Measurements from ENCODE around the gene TIMP3.

GRCh38 chr22:32781695-32782094, 19.8 kb upstream of the TIMP3 start:
- no peak for TF ChIP-seq POLR2A (IDR thresholded peaks at IDR 0.05)
- no peak for TF ChIP-seq CTCF (IDR thresholded peaks at IDR 0.05)
- TF ChIP-seq POLR2AphosphoS5 (IDR thresholded peaks at IDR 0.05) = no peak
- TF ChIP-seq EP300 (IDR thresholded peaks at IDR 0.05) = no peak
